Smooth muscle cell of the pulmonary artery (primary cell): Measurements from ENCODE around the gene PRDM7. TPM values are rescaled to one million over a fixed set of nuclear protein-coding genes. Genes with fewer than 3 reads are reported as not detected.

ENCODE experiments used
- total RNA-seq: library from RNA; depleted of rRNA; stranded (reverse); fragments of >200 nt; gene quantifications from 2 replicates; pipeline ENCODE4 v1.2.3, GENCODE V29; 2014

PRDM7 gene
- total RNA-seq, result not detected in 2 replicates

GRCh38 chr16:90077240-90077756, at the start of gene PRDM7:
Gene PRDM7, minus strand, starts transcription at chr16:90077331. Its CDS starts 1,421 bp downstream, at chr16:90075910.

GRCh38 chr16:90018652-90019542, 58.2 kb downstream of the PRDM7 start, which contains the start of gene DBNDD1:
Gene DBNDD1, minus strand, starts transcription at chr16:90019456. Its CDS starts 115 bp downstream, at chr16:90019341.

Other genes starting within 250 kb of the PRDM7 start
- 0.72 and 1.1 TPM in 2 replicates for gene SPIRE2, start 248.9 kb downstream of the PRDM7 start, total RNA-seq
- 138 TPM in 2 replicates for gene TCF25, start 203.7 kb downstream of the PRDM7 start, total RNA-seq
- 6.0 and 7.9 TPM in 2 replicates for gene MC1R, start 158.5 kb downstream of the PRDM7 start, total RNA-seq
- 245 and 308 TPM in 2 replicates for gene TUBB3, start 154.0 kb downstream of the PRDM7 start, total RNA-seq
- gene DEF8, start 128.6 kb downstream of the PRDM7 start, total RNA-seq, result 71.6 and 86.4 TPM in 2 replicates
- gene DBNDD1, start 57.9 kb downstream of the PRDM7 start, total RNA-seq, result 1.9 and 5.4 TPM in 2 replicates